GM18867 (cell line): ENCODE data around the gene MESD.

Experiments used
- ATAC-seq: cut with Tn5 transposase; IDR thresholded peaks from one replicate; pipeline ENCODE4 v1.9.1; 2021; ENCODE audit warnings: mild to moderate bottlenecking, moderate library complexity; ENCODE audit not compliant: unreplicated experiment

MESD gene

DNA sequence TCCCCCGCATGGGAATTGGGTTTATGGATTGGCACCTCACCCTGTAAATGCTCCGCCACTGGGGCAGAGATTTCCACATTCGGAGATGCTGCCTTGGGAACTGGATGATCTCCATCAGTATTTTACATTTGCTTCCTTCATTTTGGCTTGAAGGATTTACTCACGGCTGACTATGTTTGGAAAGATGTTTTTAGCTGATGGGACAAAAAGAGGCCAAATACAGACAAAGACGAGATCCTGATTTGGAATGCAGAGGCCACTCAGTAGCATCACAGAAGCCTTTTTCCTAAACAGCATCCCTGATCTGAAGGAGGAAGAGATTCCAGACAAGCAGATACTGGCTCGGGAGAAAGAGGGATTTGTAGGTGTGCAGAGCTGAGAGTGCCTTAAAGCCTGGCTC lies 76.9 kb downstream of the MESD start:
- ATAC-seq = no peak

DNA sequence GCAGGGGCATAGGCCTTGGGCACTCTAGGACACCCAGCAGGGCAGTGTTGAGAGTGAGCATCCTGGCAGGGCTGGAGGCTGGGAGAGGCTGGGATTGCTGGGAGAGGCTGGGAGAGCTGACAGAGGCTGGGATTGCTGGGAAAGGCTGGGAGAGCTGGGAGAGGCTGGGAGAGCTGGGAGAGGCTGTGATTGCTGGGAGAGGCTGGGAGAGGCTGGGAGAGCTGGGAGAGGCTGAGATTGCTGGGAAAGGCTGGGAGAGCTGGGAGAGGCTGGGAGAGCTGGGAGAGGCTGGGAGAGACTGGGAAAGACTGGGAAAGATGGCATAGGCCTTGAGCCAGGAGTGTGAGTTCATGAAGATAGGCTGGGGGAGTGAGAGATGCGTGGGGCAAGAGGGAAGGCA lies 77.8 kb downstream of the MESD start:
- ATAC-seq = no peak

DNA sequence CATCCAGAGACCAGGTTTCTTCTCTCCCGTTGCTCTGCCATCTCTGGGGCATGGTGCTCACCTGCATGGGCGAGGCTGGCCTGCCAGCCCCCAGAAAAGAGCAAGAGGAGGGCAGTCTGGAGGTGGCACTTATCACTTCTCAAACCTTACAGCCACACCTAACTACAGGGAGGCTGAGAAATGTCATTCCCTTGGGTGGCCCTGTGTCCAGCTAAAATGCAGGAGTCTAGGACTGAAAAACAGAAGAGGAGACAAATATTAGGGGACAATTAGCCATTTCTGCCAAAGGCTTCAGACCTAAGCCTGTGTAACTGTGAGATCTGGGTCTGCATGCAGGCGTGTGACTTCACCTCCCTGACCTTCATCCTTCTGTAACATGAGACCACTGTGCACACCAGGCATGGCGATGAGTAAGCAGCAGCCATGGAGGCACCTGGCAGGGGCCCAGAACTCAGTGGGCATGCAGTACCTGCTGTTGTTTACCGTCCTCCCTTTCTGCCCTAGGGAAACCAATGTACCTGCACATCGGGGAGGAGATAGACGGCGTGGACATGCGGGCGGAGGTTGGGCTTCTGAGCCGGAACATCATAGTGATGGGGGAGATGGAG lies 83.4 kb downstream of the MESD start:
- ATAC-seq = no peak

DNA sequence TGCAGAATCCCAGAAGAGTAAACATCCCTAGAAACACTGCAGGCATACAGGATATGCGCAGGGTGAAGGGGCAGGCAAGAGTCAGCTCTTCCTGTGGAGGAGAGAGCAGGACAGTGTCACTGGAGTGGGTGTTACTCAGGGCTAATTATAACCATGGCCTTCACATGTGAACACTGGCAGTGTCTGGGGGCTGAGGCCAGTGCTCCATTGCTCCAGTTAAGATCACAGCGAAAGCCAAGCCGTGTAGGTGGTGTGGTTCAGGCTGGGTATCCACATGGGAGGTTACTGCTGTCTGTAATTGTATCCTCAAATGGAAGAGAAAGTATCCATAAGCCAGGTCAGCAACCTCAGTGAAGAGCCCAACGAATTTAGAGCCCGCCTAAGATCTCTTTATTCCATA lies 84.6 kb downstream of the MESD start:
- no peak for ATAC-seq

DNA sequence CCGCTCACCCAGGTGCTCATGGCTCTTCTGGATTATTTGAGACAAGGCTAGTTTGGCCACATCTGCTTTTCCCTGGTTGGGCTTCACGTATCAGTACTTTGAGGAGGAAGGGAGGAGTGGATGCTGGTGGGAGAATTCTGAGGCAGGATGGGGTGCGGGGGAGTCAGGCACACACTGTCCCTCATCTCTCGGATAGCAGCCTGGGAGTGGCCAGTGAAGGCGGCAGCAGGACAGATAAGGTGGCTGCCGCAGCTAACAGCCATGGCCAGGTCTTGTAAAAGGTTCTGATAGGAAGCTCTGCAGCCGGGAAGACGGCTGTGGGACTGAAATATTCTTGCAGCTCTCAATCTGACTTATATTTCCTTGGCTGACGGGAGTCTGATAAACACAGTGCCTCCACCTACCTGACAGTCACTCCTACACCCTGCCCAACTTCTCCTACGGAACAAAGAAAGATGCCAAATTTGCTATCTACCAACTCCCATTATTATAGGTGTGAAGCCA lies 87.3 kb downstream of the MESD start:
- ATAC-seq = no peak

DNA sequence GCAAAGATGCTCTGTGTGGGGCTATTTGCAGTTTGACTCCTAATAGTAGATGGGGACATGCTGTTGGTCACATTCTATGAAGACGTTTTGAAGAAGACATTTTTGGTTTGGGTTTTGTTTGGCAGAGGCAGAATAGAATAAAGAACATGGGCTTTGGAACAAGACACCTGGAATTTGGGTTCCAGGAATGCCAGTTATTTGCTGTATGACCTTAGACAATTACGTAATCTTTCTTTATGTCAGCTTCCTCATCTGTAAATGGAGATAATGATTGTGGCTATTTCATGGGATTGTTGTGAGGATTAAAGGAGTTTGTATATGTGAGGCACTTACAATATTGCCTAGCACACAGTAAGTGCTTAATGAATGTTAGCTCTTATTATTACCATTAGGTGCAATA lies 91.6 kb downstream of the MESD start:
- no peak for ATAC-seq
